HG03097 (cell line): ENCODE data around the gene INSYN1.
"Not testable (repeated sequence)": the region's sequence is repeated elsewhere in the genome, so short reads cannot be mapped to it uniquely, and the experiment has no call there.

Source experiments
- ATAC-seq: cut with Tn5 transposase; IDR thresholded peaks from one replicate; pipeline ENCODE4 v1.9.1; 2021; ENCODE audit not compliant: unreplicated experiment, low FRiP score

Gene INSYN1

GRCh38 chr15:73750951-73751350 lies 2.2 kb downstream of the INSYN1 start:
- no peak for ATAC-seq

GRCh38 chr15:73750438-73750837 lies 2.7 kb downstream of the INSYN1 start:
- no peak for ATAC-seq

DNA sequence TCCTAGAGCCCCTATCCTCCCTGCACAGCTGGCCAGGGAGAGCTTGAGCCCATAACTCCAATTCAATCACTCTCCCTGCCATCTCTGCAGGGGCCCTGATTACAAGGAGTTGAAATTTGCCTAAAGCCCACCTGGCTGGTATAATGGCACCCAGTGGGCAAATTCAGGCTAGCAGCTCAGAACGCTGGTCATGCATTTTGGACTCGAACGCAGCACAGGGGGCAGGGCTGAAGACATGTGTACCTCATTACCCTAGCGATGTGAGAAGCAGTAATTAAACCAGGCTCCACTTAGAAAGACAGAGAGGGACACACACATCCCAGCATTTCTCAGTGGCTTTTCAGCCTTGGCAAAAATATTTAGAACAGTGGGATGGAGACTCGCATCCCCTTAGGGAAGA lies 3.2 kb downstream of the INSYN1 start:
- ATAC-seq: no peak

DNA sequence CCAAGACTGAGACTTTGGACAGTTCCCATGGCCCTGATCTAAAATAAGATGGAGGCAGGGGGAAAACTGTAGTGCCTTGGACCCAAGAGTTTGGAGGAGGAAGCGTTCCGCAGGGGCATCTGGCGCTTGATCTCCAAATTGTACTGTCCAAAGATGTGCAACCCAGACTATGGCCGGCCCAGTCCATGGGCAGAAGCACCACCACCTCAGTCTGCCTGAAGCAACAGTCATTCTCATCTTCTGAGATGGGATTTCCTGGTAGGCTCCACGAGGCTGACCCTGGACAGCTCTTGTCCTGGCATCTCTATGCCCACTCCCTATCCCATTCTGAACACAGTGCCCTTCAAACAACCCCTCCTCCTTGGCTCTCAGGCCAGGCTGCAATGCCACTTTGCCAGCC lies 3.6 kb downstream of the INSYN1 start:
- no peak for ATAC-seq

GRCh38 chr15:73748730-73749129 lies 4.4 kb downstream of the INSYN1 start:
- ATAC-seq: no peak

- ATAC-seq: no peak
Measured at GRCh38 chr15:73747847-73748590, 5.1 kb downstream of the INSYN1 start.

GRCh38 chr15:73746883-73747282 lies 6.3 kb downstream of the INSYN1 start:
- ATAC-seq: no peak

- no peak for ATAC-seq
Measured at GRCh38 chr15:73746261-73746660, 6.9 kb downstream of the INSYN1 start.

DNA sequence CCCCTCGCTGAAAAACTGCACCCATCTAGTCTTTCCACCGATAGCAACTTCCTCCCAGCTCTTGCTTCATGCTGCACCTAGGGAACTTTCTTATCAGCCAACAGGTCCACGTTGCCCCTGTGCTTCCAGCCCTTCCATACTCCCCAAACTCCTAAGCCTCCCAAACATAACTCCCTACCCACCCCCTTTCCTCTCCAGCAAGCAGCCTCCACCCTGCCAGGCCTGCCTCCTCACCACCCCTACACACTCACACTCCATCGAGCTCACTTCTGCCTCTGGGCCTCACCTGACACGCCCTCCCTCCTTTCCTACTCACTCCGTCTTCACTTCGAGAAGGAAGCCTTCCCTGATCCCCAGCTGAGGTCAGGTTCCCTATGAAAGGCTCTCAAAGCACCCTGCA lies 8.1 kb downstream of the INSYN1 start:
- ATAC-seq: no peak

GRCh38 chr15:73744293-73744692 lies 8.9 kb downstream of the INSYN1 start:
- no peak for ATAC-seq

DNA sequence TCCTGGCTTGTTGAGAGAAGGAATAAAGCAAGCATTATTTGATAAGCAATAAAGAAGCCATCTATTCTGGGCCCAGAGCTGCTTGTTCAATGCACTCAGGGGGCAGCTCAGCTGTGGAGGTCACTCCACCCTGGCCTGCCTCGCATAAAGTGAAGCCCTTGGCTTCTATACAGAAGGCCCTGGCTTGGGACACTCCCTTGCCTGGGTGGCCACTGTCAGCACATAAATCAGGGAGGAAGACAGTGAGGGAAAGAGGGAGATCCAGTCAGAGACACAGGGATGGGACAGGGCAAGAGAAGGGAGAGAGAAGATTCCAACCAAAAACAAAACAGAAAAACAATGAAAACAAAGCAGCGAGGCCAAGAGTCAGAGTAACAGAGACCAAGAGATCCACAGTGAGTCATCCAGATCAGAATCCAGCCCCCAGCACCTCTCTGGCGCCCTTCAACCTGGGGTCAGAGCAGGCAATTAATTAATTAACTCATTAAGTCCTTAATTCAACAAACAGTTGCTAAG lies 11.8 kb downstream of the INSYN1 start:
- ATAC-seq: no peak

DNA sequence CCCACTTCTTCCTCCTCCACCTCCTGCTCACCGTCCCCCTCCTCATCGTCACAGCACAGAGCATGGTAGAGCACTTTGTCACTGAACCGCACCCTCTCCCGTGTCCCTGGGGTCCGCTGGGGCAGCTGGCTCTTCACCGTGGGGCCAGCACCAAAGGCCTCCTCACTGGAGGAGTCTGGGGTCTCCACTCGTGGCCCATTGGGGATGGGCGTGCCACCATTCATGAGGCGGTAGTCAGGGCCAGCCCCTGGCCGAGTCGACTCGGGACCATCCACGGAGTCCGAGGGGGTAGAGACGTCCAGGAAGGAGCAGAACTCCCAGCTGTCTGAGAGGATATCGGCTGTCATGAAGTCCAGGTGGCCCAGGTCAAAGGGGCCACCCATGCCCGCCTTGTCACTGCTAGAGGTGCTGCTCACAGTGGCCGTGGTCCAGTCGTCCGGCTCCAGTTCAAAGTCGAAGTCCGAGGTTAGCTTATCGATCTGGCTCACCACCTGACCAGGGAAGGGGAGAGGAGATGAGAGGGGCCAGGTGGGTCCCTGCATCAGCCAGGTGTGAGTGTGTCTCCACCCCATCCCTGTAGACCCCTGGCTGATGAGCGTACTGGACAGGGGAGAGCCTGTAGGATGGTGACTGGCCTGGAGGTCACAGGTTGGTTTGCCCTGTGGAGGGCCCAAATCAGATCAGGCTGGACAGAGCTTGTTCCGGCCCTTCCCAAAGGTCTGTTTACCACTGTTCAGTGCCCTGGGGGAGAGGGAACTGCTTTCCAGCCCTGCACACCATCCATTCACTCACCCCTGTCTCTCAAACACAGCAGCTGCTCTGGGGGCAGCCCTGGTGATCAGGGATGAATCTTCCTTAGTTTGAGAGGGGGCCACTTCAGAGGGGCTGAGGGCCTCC lies 12.8 kb downstream of the INSYN1 start:
- ATAC-seq: no peak

- no peak for ATAC-seq
Measured at GRCh38 chr15:73737535-73737934, 15.6 kb downstream of the INSYN1 start.

DNA sequence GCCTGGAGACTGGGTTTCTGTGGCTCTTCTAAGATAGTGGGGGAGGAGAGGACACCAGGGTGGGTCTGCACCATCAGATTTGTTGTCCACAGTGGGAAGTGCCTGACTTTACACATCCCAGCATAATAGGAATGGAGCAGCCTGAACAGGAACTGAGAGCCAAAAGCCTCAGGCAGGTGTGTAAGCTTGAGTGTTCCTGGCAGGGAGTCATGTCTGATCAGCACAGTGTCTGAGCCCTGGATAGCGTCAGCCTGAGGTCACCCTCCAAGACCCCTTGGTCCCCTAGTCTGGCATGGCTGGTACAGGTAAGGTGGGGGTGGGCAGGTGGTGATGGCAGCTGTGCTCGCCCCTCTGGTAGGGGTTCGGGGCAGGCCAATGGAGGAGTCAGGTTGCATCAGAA lies 20.2 kb downstream of the INSYN1 start:
- no peak for ATAC-seq

GRCh38 chr15:73732051-73732450 lies 21.1 kb downstream of the INSYN1 start:
- ATAC-seq: not testable (repeated sequence)

DNA sequence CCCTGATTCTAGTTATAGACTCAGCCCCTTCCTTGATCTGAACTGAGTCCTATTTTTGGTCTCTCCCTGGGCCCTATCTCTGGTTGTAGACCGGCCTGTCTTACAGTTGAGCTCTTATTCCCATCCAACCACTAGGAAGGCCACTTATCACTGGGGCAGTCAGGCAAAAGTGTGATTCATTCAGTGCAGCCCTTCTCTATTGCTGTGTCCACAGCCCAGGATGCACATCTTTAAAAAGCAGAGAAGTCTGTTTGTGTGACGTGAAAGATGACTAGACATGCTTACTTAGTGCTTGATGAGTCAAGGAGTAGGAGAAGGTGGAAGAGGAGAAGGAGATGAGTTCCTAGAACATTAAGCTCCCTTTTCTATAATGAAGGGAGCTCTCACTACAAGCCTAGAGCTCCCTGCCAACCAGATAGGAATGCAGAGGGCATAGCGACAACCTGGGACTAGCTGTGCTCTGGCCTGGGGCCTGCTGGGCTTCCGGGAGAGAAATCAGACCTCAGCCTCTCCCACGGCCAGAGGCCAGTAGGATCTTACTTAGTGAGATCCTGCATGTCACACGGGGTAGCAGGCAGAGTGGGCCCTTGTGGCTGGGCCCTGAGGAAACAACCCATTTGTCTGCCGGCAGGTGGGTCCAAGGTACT lies 25.7 kb downstream of the INSYN1 start:
- no peak for ATAC-seq

DNA sequence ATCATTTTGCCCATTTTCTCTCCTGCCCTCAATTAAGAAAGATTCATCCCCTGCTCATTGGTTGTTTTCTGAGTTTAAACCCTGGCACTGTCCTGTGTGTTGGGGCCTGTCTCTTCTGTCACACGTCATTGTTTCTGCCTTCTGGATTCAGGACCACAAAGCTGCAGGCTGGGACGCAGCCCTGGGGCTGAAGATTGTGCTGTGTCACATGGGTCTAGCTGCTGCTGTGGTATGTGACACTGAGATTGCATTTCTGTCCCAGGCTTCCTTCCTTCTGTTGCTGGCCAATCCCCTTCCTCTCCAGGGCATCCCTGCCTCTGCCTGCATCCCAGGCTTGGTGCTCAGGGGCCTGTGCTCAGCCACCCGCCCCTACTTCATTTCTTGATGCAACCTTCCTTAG lies 28.9 kb downstream of the INSYN1 start:
- ATAC-seq: no peak

GRCh38 chr15:73723191-73723590 lies 30.0 kb downstream of the INSYN1 start:
- no peak for ATAC-seq

- ATAC-seq: no peak
Measured at GRCh38 chr15:73722425-73722824, 30.7 kb downstream of the INSYN1 start.

GRCh38 chr15:73718694-73719093 lies 34.5 kb downstream of the INSYN1 start:
- no peak for ATAC-seq

GRCh38 chr15:73717802-73718201 lies 35.3 kb downstream of the INSYN1 start:
- no peak for ATAC-seq
